ENCODE data around the gene MLIP.

DNA sequence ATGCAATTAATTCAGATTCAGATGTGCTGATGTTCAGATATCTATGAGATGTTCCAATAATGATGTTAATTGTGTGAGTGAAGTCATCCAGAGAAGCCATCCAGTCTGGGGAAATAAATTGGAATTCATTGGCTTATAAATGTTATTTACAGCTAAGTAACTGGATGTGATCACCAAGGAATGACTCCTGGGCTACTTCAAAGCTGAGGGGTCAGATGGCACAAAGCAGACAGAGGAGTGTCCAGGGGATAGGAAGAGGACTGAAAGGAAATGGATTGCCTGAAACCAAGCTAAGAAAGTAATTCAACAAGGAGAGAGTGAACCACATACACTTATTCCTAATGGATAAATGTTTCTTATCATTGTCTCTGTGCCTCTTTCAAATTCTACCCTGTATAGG lies 4.5 kb upstream of the MLIP start:
- TF ChIP-seq, protein P1, sequence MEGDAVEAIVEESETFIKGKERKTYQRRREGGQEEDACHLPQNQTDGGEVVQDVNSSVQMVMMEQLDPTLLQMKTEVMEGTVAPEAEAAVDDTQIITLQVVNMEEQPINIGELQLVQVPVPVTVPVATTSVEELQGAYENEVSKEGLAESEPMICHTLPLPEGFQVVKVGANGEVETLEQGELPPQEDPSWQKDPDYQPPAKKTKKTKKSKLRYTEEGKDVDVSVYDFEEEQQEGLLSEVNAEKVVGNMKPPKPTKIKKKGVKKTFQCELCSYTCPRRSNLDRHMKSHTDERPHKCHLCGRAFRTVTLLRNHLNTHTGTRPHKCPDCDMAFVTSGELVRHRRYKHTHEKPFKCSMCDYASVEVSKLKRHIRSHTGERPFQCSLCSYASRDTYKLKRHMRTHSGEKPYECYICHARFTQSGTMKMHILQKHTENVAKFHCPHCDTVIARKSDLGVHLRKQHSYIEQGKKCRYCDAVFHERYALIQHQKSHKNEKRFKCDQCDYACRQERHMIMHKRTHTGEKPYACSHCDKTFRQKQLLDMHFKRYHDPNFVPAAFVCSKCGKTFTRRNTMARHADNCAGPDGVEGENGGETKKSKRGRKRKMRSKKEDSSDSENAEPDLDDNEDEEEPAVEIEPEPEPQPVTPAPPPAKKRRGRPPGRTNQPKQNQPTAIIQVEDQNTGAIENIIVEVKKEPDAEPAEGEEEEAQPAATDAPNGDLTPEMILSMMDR (IDR thresholded peaks at IDR 0.05) = no peak
- TF ChIP-seq JUN (CRISPR knock-in tag; IDR thresholded peaks at IDR 0.05) (no peak), ETV6 (CRISPR knock-in tag; IDR thresholded peaks at IDR 0.05) (no peak), MYBL2 (CRISPR knock-in tag; IDR thresholded peaks at IDR 0.05) (no peak)
- TF ChIP-seq, protein P2, sequence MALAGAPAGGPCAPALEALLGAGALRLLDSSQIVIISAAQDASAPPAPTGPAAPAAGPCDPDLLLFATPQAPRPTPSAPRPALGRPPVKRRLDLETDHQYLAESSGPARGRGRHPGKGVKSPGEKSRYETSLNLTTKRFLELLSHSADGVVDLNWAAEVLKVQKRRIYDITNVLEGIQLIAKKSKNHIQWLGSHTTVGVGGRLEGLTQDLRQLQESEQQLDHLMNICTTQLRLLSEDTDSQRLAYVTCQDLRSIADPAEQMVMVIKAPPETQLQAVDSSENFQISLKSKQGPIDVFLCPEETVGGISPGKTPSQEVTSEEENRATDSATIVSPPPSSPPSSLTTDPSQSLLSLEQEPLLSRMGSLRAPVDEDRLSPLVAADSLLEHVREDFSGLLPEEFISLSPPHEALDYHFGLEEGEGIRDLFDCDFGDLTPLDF (CRISPR knock-in tag; IDR thresholded peaks at IDR 0.05) = no peak
- TF ChIP-seq, protein P3, sequence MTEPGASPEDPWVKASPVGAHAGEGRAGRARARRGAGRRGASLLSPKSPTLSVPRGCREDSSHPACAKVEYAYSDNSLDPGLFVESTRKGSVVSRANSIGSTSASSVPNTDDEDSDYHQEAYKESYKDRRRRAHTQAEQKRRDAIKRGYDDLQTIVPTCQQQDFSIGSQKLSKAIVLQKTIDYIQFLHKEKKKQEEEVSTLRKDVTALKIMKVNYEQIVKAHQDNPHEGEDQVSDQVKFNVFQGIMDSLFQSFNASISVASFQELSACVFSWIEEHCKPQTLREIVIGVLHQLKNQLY (CRISPR knock-in tag; IDR thresholded peaks at IDR 0.05) = no peak
